Measurements from ENCODE around the gene PSMG3. TPM values are rescaled to one million over a fixed set of nuclear protein-coding genes. Genes with fewer than 3 reads are reported as not detected.

PSMG3 gene
- total and polyA plus RNA-seq, 2 of the 8 experiments (the other 6 are each of a cell fraction or from before 2014, with no cell fraction given), result 30.2 to 62.0 TPM

- no peak for TF ChIP-seq MAFK (IDR thresholded peaks at IDR 0.05; ENCODE audit: low read depth, low read length)
- TF ChIP-seq TBP (IDR thresholded peaks at IDR 0.05; ENCODE audit: low read depth, low read length), result no peak
- no peak for TF ChIP-seq SIN3A (conservative IDR thresholded peaks at IDR 0.05 in 1 of 2, IDR thresholded peaks at IDR 0.05 in 1 of 2; ENCODE audit: low read depth in 1 of 2, low read length in 2 of 2)
Measured at GRCh38 chr7:1567896-1568510, 1.8 kb downstream of the PSMG3 start (continued).
